ENCODE results near the gene SHANK3.

The SHANK3 gene

DNA sequence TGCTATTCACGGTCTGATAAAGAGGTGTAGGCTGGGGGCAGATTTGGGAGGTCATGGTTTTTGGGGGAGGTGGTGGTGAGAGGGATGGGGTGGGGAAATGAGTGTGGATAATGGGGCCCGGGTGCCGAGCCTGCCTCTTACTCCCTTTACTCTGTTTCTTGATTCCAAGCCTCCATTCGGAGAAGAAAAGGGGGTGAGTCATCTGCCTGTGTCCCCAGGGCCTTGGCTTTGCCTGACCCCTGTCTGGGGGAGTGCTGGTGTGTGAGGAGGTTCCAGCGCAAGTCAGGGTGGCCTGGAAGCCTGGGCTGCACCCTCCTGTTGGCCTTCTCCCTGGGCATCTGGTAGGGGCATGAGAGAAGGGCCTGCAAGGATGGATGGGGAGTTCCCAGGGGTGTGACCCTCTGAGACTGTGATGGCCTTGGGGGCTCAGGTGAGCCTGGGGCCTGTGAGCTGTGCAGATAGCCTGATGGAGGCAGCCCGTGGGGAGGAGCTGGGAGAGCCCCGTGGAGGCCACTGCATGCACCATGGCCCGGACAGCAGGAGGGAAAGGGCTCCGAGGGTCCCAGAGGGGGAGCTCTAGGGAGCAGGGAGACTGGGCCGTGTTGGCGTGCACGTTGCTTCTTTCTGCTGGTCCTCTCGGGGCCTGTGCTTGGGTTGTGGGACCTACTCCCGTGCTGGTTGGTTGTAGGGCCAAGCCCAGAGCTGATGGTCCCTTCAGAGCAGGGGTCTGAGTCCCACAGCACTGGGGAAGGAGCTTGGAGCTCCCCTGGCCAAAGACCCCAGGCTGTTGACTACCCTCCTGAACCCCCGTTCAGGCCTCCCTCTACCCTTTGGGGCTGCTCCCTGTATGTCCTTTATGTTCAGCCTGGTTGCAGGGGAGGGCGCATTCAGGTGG is 39.1 kb downstream of the SHANK3 start:
- Mint-ChIP-seq H3K4me1 (peaks cover 15% of the 10 kb centered on the region), H3K9me3 (no peaks in the 10 kb centered on the region), H3K36me3 (ENCODE audit: low read depth) (peaks cover 28% of the 10 kb centered on the region), H3K27ac (no peak overlapping the region), H3K4me3 (no peak overlapping the region), H3K27me3 (ENCODE audit: low read depth, poor library complexity) (peaks cover 11% of the 10 kb centered on the region)
- DNase-seq: no peak
- TF ChIP-seq, protein P1, sequence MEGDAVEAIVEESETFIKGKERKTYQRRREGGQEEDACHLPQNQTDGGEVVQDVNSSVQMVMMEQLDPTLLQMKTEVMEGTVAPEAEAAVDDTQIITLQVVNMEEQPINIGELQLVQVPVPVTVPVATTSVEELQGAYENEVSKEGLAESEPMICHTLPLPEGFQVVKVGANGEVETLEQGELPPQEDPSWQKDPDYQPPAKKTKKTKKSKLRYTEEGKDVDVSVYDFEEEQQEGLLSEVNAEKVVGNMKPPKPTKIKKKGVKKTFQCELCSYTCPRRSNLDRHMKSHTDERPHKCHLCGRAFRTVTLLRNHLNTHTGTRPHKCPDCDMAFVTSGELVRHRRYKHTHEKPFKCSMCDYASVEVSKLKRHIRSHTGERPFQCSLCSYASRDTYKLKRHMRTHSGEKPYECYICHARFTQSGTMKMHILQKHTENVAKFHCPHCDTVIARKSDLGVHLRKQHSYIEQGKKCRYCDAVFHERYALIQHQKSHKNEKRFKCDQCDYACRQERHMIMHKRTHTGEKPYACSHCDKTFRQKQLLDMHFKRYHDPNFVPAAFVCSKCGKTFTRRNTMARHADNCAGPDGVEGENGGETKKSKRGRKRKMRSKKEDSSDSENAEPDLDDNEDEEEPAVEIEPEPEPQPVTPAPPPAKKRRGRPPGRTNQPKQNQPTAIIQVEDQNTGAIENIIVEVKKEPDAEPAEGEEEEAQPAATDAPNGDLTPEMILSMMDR (IDR thresholded peaks at IDR 0.05): no peak

DNA sequence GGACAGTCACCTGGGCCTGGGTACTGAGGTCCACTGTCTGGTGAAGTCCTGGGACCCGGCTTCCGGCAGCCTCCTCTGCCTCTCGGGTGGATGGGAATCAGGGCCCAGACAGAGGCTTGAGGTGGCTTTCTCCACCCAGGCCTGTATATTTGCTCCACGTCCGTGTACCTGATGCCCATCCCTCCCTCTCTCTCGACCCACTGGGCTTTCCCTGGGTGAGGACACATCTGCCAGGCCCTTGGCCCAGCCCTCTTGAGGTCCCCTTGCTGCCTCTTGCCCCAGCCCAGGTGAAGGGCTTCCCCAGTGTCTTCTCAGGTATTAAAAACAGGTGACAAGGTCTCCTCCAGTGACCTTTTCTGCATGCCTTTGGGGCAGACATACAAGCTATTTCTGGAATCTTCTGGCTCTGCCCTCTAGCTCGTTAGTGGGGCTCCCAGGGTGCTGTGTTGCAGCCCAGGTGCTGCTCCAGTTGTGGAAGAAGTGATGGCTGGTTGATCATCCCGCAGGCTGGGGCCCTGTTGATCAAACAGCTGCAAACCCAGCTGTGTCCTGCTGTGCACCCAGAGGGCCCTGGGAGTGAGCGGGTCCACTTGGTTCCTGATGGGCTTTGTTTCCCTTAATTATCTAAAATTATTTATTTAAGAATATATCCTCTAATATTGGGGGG is 39.9 kb downstream of the SHANK3 start:
- DNase-seq: no peak
- H3K27me3 Mint-ChIP-seq (ENCODE audit: low read depth, poor library complexity): peaks cover 19% of the 10 kb centered on the region
- H3K9me3 Mint-ChIP-seq: no peaks in the 10 kb centered on the region
- peaks cover 33% of the 10 kb centered on the region for H3K36me3 Mint-ChIP-seq (ENCODE audit: low read depth)
- no peak overlapping the region for H3K4me3 Mint-ChIP-seq
- peaks cover 17% of the 10 kb centered on the region for H3K4me1 Mint-ChIP-seq
- H3K27ac Mint-ChIP-seq: no peak overlapping the region
- TF ChIP-seq, protein P1 (IDR thresholded peaks at IDR 0.05): no peak

DNA sequence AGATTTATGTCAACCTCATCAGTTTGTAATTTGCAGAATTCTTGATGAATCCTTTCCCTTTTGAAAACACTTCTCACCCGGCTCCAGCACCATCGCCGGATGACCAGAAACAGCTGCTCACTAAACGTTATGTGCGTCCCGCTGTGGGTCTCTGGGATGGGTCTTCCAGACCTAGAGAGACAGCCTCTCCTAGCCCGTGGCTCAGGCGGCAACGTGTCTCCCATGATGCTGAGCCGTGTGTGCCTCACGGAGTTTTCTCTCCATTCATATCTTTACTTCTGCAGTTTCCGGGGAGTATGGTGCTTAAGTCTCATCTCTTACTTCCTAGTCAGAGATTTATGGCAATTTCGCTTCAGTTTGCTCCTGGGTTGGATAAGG is 40.4 kb downstream of the SHANK3 start:
- Mint-ChIP-seq H3K27me3 (ENCODE audit: low read depth, poor library complexity) (peaks cover 24% of the 10 kb centered on the region), H3K36me3 (ENCODE audit: low read depth) (peaks cover 35% of the 10 kb centered on the region), H3K4me3 (no peak overlapping the region), H3K27ac (no peak overlapping the region), H3K4me1 (peaks cover 17% of the 10 kb centered on the region), H3K9me3 (no peaks in the 10 kb centered on the region)
- DNase-seq: no peak
- TF ChIP-seq, protein P1 (IDR thresholded peaks at IDR 0.05): no peak

DNA sequence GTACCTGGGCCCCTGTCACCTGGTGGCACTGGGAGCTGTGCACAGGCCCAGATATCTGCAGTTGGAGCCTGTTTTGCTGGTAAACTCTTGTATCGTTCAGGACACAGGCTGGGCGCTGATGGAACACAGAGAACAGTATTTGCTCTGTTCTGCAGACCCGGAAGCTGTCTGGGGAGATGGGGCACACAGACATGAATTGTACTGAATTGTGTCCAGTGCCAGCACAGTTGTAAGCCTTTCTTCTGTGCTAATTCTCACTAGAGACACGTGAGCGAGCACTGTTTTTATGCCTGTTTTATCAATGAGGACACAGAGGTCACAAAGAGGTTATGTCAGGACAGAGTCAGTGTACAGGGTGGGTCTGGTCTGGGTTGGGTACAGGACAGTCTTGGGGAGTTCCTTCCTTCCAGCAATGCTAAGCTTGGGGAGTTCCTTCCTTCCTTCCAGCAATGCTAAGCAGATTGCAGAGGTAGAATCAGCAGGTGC is 41.0 kb downstream of the SHANK3 start:
- Mint-ChIP-seq H3K4me1 (peaks cover 17% of the 10 kb centered on the region), H3K36me3 (ENCODE audit: low read depth) (peaks cover 35% of the 10 kb centered on the region), H3K9me3 (no peaks in the 10 kb centered on the region), H3K27ac (no peak overlapping the region), H3K4me3 (no peak overlapping the region), H3K27me3 (ENCODE audit: low read depth, poor library complexity) (peaks cover 30% of the 10 kb centered on the region)
- no peak for DNase-seq
- TF ChIP-seq, protein P1 (IDR thresholded peaks at IDR 0.05): no peak

DNA sequence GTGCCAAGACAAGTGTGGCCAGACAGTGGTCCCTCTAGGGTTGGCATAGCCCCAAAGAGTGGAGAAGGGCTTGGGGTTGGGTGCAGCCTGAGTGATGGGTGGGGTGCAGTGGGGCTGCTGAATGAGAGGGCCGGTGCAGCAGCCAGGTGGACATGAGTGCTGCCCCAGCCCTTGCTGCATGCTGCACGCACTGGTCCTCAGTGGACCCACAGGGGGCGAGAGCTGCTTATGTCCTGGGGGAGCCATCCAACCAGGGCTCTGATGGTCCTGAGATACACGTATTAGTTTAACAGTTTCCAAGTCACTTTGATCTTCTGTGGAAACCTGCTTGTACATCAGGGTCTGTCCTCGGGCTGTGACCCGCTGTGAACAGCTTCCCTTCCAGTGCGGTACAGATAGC is 41.5 kb downstream of the SHANK3 start:
- DNase-seq: no peak
- H3K27ac Mint-ChIP-seq: no peak overlapping the region
- TF ChIP-seq, protein P1 (IDR thresholded peaks at IDR 0.05): no peak
- no peak overlapping the region for H3K4me3 Mint-ChIP-seq
- H3K36me3 Mint-ChIP-seq (ENCODE audit: low read depth): peaks cover 35% of the 10 kb centered on the region
- no peaks in the 10 kb centered on the region for H3K9me3 Mint-ChIP-seq
- H3K27me3 Mint-ChIP-seq (ENCODE audit: low read depth, poor library complexity): peaks cover 36% of the 10 kb centered on the region
- peaks cover 17% of the 10 kb centered on the region for H3K4me1 Mint-ChIP-seq

All from nephron progenitor cell (in vitro differentiated cells).